ENCODE data around the gene KCTD13. TPM values are rescaled to one million over a fixed set of nuclear protein-coding genes. Genes with fewer than 3 reads are reported as not detected.
"Not testable (repeated sequence)": the region's sequence is repeated elsewhere in the genome, so short reads cannot be mapped to it uniquely, and the experiment has no call there.

The KCTD13 gene
- total and polyA plus RNA-seq, 4 donors = 5.3 to 31.4 (median 22.9) TPM

DNA sequence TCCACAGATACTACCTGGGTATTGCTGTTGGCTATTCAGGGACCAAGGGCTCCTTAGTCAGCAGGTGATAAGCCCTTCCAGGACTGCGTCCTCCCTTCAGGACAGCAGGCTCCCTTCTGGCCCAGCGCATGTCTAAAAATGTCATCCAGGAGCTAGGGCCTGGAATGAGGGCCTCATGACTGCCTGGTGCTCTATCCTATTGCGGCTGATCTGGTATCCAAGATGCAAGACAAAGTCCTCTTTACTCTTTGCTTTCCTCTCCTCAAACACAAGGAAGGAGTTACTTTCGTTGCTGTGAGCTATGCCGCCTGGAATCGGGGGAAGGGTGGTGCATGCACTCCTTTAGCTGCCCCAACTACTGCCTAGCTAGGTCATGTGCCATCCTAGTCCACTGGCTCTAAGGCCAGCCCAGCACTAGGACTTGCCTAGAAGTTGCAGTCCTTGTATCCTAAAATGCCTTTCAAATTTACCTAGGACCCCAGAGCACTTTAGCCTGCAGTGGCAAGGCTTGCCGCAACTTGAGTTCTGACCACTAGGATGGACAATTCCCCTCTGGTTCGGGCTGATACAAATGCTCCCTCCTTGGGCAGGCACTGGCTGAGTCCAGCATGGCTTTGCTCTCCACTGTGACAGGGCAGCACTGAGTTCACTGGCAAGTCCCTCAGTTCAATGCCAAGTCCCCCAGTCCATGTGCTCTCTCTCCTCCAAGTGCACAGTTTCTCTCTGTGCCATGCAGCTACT lies 25.8 kb upstream of the KCTD13 start:
- Histone ChIP-seq H3K27me3 (ENCODE audit: control insufficient read depth in 1 of 2, insufficient read depth in 2 of 2, low read length in 1 of 2) (no peaks in the 10 kb centered on the region), H3K27ac (ENCODE audit: low read depth in 1 of 2, low read length in 2 of 2) (no peak overlapping the region), H3K4me3 (ENCODE audit: low read length in 2 of 2) (no peak overlapping the region), H3K9me3 (ENCODE audit: control insufficient read depth, low read length) (no peaks in the 10 kb centered on the region), H3K36me3 (ENCODE audit: control insufficient read depth in 1 of 2, insufficient read depth in 2 of 2, low read length in 1 of 2) (no peaks in the 10 kb centered on the region), H3K4me1 (ENCODE audit: control insufficient read depth in 1 of 2, insufficient read depth in 2 of 2, low read length in 2 of 2) (no peaks in the 10 kb centered on the region)
- intact Hi-C loops (cut with DNase I) = no loop called here
- ATAC-seq (ENCODE audit: low FRiP score) (no peak), DNase-seq (peak in 1 of 2 donors; percentile 31)
- WGBS, 2 donors = 82 to 86% methylated on average over 8 of the region's 8 CpGs

DNA sequence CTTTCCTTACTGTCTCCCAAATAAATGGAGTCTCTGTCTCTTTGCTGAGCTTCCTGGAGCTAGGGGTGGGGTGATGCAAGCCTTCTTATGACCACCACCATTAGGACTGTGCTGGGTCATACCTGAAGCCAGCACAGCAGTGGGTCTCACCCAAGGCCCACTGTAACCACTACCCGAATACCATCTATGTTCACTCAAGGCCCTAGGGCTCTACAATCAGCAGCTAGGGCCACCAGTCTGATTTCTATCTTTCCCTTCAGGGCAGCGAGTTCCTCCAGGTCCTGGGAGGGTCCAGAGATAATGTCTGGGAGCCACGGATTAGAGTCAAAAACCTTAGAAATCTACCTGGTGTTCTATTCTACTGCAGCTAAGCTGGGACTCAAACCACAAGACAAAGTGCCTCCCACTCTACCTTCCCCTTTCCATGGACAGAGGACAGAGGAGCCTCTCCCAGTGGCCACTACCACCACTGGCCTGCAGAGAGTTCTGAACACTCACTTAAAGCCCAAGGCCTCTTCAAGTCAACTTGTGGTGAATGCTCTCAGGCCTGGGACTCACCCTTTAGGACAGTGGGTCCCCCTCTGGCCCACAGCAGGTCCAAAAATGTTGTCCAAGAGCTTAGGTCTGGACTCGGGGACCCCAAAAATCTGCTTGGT lies 24.9 kb upstream of the KCTD13 start:
- Histone ChIP-seq H3K36me3 (ENCODE audit: control insufficient read depth in 1 of 2, insufficient read depth in 2 of 2, low read length in 1 of 2) (no peaks in the 10 kb centered on the region), H3K27me3 (ENCODE audit: control insufficient read depth in 1 of 2, insufficient read depth in 2 of 2, low read length in 1 of 2) (no peaks in the 10 kb centered on the region), H3K9me3 (ENCODE audit: control insufficient read depth, low read length) (no peaks in the 10 kb centered on the region), H3K27ac (ENCODE audit: low read depth in 1 of 2, low read length in 2 of 2) (no peak overlapping the region), H3K4me3 (ENCODE audit: low read length in 2 of 2) (no peak overlapping the region), H3K4me1 (ENCODE audit: control insufficient read depth in 1 of 2, insufficient read depth in 2 of 2, low read length in 2 of 2) (no peaks in the 10 kb centered on the region)
- 89 to 92% methylated on average over 4 of the region's 4 CpGs for WGBS, 2 donors
- peak in 1 of 2 donors; percentile 10 for DNase-seq
- intact Hi-C loops (cut with DNase I) = no loop called here
- no peak for ATAC-seq (ENCODE audit: low FRiP score)

- H3K9me3 ChIP-seq (ENCODE audit: control insufficient read depth, low read length) = no peaks in the 10 kb centered on the region
- H3K4me3 ChIP-seq (ENCODE audit: low read length in 2 of 2) = no peak overlapping the region
- no peaks in the 10 kb centered on the region for H3K4me1 ChIP-seq (ENCODE audit: control insufficient read depth in 1 of 2, insufficient read depth in 2 of 2, low read length in 2 of 2)
- 78 to 84% methylated on average over 2 of the region's 2 CpGs for WGBS, 2 donors
- no peaks in the 10 kb centered on the region for H3K36me3 ChIP-seq (ENCODE audit: control insufficient read depth in 1 of 2, insufficient read depth in 2 of 2, low read length in 1 of 2)
- DNase-seq (no peak), ATAC-seq (ENCODE audit: low FRiP score) (no peak)
- H3K27me3 ChIP-seq (ENCODE audit: control insufficient read depth in 1 of 2, insufficient read depth in 2 of 2, low read length in 1 of 2) = no peaks in the 10 kb centered on the region
- intact Hi-C loops (cut with DNase I) = no loop called here
- H3K27ac ChIP-seq (ENCODE audit: low read depth in 1 of 2, low read length in 2 of 2) = no peak overlapping the region
These were observed 21.9 kb upstream of the KCTD13 start for GRCh38 chr16:29947897-29948296.

- Histone ChIP-seq H3K27ac (ENCODE audit: low read depth in 1 of 2, low read length in 2 of 2) (no peak overlapping the region), H3K9me3 (ENCODE audit: control insufficient read depth, low read length) (no peaks in the 10 kb centered on the region), H3K4me3 (ENCODE audit: low read length in 2 of 2) (no peak overlapping the region), H3K27me3 (ENCODE audit: control insufficient read depth in 1 of 2, insufficient read depth in 2 of 2, low read length in 1 of 2) (no peaks in the 10 kb centered on the region), H3K36me3 (ENCODE audit: control insufficient read depth in 1 of 2, insufficient read depth in 2 of 2, low read length in 1 of 2) (no peaks in the 10 kb centered on the region), H3K4me1 (ENCODE audit: control insufficient read depth in 1 of 2, insufficient read depth in 2 of 2, low read length in 2 of 2) (no peaks in the 10 kb centered on the region)
- intact Hi-C loops (cut with DNase I) = no loop called here
- DNase-seq (peak; percentile 65 to 66), ATAC-seq (ENCODE audit: low FRiP score) (no peak)
- 63 to 66% methylated on average over 11 of the region's 11 CpGs for WGBS, 2 donors
These were observed 18.1 kb upstream of the KCTD13 start for GRCh38 chr16:29943846-29944799.

- ATAC-seq (ENCODE audit: low FRiP score) = no peak
- H3K27ac ChIP-seq (ENCODE audit: low read depth in 1 of 2, low read length in 2 of 2) = no peak overlapping the region
- intact Hi-C loops (cut with DNase I) = no loop called here
- no peaks in the 10 kb centered on the region for H3K9me3 ChIP-seq (ENCODE audit: control insufficient read depth, low read length)
- no peaks in the 10 kb centered on the region for H3K4me1 ChIP-seq (ENCODE audit: control insufficient read depth in 1 of 2, insufficient read depth in 2 of 2, low read length in 2 of 2)
- no peak overlapping the region for H3K4me3 ChIP-seq (ENCODE audit: low read length in 2 of 2)
- WGBS, 2 donors = 44 to 54% methylated on average over 4 of the region's 4 CpGs
- DNase-seq = no peak
- H3K36me3 ChIP-seq (ENCODE audit: control insufficient read depth in 1 of 2, insufficient read depth in 2 of 2, low read length in 1 of 2) = no peaks in the 10 kb centered on the region
- no peaks in the 10 kb centered on the region for H3K27me3 ChIP-seq (ENCODE audit: control insufficient read depth in 1 of 2, insufficient read depth in 2 of 2, low read length in 1 of 2)
These were observed 14.6 kb upstream of the KCTD13 start for GRCh38 chr16:29940656-29941055.

DNA sequence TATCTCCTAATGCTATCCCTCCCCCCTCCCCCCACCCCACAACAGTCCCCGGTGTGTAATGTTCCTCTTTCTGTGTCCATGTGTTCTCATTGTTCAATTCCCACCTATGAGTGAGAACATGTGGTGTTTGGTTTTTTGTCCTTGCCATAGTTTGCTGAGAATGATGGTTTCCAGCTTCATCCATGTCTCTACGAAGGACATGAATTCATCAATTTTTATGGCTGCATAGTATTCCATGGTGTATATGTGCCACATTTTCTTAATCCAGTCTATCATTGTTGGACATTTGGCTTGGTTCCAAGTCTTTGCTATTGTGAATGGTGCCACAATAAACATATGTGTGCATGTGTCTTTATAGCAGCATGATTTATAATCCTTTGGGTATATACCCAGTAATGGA lies 5.7 kb upstream of the KCTD13 start:
- intact Hi-C loops (cut with DNase I); H3K9me3 ChIP-seq (ENCODE audit: control insufficient read depth, low read length); ATAC-seq (ENCODE audit: low FRiP score); DNase-seq; H3K4me1 ChIP-seq (ENCODE audit: control insufficient read depth in 1 of 2, insufficient read depth in 2 of 2, low read length in 2 of 2); H3K27ac ChIP-seq (ENCODE audit: low read depth in 1 of 2, low read length in 2 of 2); H3K4me3 ChIP-seq (ENCODE audit: low read length in 2 of 2); H3K36me3 ChIP-seq (ENCODE audit: control insufficient read depth in 1 of 2, insufficient read depth in 2 of 2, low read length in 1 of 2); H3K27me3 ChIP-seq (ENCODE audit: control insufficient read depth in 1 of 2, insufficient read depth in 2 of 2, low read length in 1 of 2): not testable (repeated sequence)
- WGBS, 2 donors = 91 to 94% methylated on average over 2 of the region's 2 CpGs

DNA sequence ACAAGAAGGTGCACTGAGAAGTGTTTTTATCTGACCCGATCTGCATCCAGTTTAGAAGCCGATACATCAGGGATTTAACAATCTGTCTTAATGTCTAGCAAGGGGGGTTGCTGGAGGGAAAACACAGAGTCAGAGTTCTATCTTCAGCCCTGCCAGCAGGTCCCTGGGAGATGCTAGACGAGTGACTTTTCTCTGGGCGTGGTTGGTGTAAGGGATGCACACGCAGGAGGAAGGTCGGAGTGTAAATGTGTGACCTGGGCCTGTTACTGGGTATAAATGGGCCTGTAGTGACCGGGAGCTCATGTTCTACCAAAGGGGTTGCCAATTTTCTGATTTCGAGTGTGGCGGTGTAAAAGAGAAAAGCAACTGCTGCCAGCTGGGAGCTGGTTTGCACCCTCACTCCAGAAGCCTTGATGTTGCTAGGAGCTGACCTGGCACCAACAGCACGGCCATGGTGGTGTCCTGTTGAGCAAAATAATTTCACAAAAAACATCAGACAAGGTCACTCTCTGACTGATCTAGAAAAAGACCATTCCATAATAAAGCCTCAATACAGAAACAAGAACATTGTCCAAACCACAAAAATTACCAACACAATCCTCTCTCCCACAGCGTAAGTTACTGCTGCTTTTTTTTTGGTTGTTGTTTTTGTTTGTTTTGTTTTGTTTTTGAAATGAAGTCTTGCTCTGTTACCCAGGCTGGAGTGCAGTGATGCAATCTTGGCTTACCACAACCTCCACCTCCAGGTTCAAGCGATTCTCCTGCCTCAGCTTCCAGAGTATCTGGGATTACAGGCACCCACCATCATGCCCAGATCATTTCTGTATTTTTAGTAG lies 1.3 kb upstream of the KCTD13 start:
- peak overlapping the region in 1 of 2 donors; percentile 55 for H3K27ac ChIP-seq (ENCODE audit: low read depth in 1 of 2, low read length in 2 of 2)
- H3K36me3 ChIP-seq (ENCODE audit: control insufficient read depth in 1 of 2, insufficient read depth in 2 of 2, low read length in 1 of 2) = no peaks in the 10 kb centered on the region
- WGBS, 2 donors = 44 to 48% methylated on average over 12 of the region's 12 CpGs
- H3K4me3 ChIP-seq (ENCODE audit: low read length in 2 of 2) = no peak overlapping the region
- no peaks in the 10 kb centered on the region for H3K27me3 ChIP-seq (ENCODE audit: control insufficient read depth in 1 of 2, insufficient read depth in 2 of 2, low read length in 1 of 2)
- DNase-seq (peak in 1 of 2 donors; percentile 32), ATAC-seq (ENCODE audit: low FRiP score) (no peak)
- no peaks in the 10 kb centered on the region for H3K9me3 ChIP-seq (ENCODE audit: control insufficient read depth, low read length)
- intact Hi-C loops (cut with DNase I) = loop anchor here (2.0 to 5.0 kb wide), 3 partner anchors 34 to 68 kb away; partner anchors contain the start of genes HIRIP3 (in 1 of the 2) and TMEM219 (in 1 of the 2)
- no peaks in the 10 kb centered on the region for H3K4me1 ChIP-seq (ENCODE audit: control insufficient read depth in 1 of 2, insufficient read depth in 2 of 2, low read length in 2 of 2)

DNA sequence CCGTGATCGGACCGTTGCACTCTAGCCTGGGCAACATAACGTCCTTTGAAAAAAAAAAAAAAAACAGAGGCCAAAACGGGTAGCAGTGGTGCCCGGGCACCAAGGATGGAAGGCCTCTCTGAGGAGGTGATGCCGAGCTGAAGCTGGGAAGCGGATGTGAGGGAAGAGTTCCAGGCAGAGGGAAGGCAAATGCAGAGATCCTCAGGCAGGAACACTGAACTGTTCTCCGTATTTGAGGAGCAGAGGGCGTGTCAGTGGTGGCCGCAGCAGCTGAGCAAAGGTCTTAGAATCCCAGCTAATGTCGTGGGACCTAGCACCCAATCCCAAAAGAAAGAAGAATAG lies 656 bp upstream of the KCTD13 start:
- ATAC-seq (ENCODE audit: low FRiP score) (peak; percentile 67), DNase-seq (peak in 1 of 2 donors; percentile 54)
- Histone ChIP-seq H3K36me3 (ENCODE audit: control insufficient read depth in 1 of 2, insufficient read depth in 2 of 2, low read length in 1 of 2) (no peaks in the 10 kb centered on the region), H3K27ac (ENCODE audit: low read depth in 1 of 2, low read length in 2 of 2) (peak overlapping the region in 1 of 2 donors; percentile 55), H3K9me3 (ENCODE audit: control insufficient read depth, low read length) (no peaks in the 10 kb centered on the region), H3K27me3 (ENCODE audit: control insufficient read depth in 1 of 2, insufficient read depth in 2 of 2, low read length in 1 of 2) (no peaks in the 10 kb centered on the region), H3K4me1 (ENCODE audit: control insufficient read depth in 1 of 2, insufficient read depth in 2 of 2, low read length in 2 of 2) (no peaks in the 10 kb centered on the region), H3K4me3 (ENCODE audit: low read length in 2 of 2) (peak overlapping the region; percentile 22 to 80)
- intact Hi-C loops (cut with DNase I) = loop anchor here (2.0 to 5.0 kb wide), 3 partner anchors 34 to 68 kb away; partner anchors contain the start of genes HIRIP3 (in 1 of the 2) and TMEM219 (in 1 of the 2)
- 0 to 2% methylated on average over 12 of the region's 12 CpGs for WGBS, 2 donors
